Renal cortical epithelial cell (primary cell): Measurements from ENCODE around the gene VCAN. TPM values are rescaled to one million over a fixed set of nuclear protein-coding genes. Genes with fewer than 3 reads are reported as not detected.

Experiments
- DNase-seq: peaks from one replicate; pipeline ENCODE4 v3.0.0-alpha.2; 2011; ENCODE audit warnings: low read depth
- total RNA-seq: library from RNA; depleted of rRNA; stranded (reverse); fragments of >200 nt; gene quantifications from 2 replicates; pipeline ENCODE4 v1.2.3, GENCODE V29; 2014

VCAN gene
- total RNA-seq, 1 donor from 2014 or later = 2,590 TPM

DNA sequence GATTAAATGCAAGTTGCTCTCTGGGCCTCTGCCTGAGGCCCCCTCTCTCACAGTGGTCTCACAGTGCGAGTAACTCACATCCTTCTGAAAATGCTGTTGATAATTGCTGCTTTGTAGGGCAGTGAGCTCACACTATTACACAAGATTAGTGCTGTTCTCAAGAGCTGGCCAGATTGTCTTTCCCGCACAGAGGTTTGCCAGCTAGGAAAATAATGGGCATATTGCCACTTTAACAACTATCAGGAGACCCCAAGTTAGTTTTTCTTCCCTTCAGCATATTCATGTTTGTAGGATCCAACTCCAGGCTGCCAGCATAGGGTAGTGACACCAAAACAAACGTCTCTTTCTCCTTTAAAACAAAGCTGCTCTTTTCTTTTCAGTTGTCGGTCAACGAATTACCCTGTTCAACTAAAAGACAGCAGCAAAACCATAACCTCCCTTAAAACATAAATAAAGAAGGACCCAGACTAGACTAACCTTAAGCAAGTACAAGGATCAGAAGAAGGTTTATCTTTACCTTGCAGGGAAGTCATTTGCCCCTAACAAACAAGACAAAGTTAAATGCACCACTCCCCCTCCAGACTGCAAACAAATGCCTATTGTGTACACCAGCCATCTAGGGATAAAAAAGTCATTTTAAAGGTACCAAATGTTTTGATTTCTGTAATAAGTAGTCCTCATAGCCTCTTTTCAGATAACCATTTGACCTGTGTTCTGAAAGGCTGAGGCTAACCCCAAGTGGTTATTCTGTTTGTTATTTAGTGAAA lies 91.4 kb downstream of the VCAN start:
- DNase-seq = no peak

DNA sequence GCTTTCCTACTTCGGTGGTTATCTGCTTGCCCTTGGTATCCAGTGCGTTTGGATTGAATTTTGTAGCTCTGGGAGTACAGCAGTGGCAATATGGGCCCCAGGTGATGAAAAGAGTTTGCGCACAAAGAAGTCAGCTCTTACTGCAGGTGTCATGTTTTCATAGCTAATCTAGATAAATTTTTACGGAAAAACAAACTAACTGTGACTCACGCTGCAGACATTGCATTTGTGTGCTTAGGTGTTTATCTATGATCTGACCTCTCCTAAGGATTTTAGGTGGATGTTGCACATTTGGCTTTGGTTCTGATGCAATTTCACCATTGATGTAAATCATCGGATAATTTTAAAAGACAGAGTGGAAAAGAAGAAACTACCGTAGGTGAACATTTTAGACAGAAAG lies 92.1 kb downstream of the VCAN start:
- DNase-seq = peak; percentile 49

DNA sequence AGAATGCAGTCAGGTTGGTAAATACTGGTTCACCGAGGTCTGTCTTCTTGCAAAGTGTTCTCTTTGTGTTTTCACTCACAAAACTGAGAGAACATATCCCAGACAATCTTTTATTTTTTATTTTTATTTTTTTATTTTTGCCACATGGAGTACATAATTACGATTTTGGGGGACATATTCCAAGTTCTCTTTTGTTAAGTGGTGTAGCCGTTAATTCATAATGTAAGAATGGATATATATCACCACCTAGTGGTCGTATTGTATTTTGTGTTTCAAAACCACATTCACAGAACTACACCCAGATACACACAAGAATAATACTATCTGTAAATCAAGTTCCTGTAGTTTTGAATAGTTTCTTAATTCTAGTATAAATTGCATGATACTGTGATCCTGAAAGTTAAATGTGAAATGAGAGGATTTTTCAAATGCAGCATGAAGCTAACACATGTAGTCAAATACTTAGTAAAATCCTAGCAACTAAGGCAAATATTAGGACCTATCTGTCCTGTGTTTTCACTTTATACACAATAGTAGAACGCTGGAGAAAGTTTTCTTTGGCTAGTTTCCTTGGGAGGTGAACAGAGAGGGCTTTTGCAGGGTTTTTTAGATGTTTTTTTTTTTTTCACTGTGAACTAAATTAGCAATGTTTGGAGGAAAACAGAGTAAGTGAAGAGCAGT lies 92.7 kb downstream of the VCAN start:
- peak; percentile 62 for DNase-seq

DNA sequence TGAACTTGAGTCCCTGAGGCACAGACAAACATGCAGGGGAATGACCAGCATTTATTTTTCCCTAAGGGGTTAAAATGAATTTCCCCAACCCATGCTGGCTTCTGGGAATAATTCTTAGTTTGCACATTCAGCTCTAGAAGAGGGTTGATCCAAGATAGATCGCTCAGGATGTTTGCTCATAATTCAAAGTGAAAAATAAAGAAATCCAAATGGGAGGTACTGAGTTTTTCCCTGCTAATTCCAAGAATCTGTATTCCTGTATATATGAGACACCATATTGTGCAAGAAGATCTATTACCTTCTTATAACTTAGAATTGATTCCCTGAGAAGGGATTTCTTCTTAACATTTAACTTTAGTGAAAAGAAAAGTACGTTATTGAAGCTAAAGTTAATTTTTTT lies 96.2 kb downstream of the VCAN start:
- DNase-seq = no peak

DNA sequence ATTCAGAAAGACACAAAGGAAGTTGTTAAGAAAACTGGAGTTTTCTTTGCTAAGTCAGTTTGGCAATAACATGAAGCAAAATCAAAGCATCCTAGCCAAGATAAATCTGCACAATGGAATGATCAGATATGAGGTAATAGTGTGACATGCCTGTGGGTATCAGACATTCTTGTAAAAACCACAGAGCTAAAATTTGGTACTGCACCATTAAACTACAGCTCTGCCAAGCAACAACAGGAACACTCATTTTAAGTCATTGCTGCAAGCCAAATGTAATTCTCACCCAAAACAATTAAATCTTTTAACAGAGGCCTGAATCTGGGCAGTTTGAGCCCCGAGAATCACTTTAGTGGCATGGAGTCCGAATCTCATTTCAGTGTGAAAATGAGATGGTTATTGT lies 96.6 kb downstream of the VCAN start:
- peak; percentile 98 for DNase-seq

DNA sequence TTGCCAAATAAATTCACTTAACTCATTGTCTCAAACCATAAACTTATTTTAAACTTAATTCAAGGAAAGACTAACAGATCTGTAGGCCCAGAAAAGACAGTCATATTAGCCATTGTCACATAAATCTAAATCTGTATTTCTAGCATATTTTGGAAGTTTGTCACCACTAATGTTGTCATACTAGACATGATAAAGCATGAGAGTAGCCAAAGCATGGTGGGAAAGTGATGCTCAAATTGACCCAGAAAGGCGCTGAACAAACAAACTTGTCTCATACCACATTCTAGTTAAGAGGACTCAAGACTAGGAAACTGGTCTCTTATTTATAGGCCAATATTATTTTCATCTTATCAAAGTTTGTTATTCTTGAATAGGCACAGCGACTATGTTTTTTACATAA lies 99.4 kb downstream of the VCAN start:
- DNase-seq = no peak

DNA sequence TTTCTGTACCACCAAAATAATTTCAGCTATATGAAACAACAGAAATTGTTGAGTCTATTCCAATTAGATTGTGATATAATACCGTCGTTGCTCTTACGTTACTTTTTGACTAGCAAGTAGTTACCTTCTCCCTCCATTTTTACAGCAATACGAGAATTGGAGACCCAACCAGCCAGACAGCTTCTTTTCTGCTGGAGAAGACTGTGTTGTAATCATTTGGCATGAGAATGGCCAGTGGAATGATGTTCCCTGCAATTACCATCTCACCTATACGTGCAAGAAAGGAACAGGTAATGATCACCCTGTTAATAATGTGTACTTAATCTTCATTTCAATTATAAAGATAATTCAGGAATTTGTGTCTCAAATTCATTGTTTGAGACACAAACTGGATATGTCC lies 100.7 kb downstream of the VCAN start:
- DNase-seq = no peak

DNA sequence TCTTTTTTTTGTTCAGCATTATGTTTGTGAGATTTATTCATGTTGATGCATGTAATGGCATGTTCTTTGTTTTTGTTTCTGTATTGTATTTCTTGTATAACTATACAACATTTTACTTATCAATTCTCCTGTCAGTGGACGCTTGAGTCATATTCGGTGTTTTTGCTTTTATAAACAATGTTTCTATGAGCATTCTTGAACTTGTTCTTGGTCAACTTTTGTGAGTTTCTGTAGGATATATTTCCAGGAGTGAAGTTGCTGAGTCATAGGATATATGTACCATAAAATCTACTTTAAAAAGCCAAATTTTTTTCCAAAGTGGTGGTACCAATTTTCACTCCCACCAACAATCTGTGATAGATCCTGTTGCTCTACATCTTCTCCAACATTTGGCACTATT lies 104.8 kb downstream of the VCAN start:
- DNase-seq = no peak

DNA sequence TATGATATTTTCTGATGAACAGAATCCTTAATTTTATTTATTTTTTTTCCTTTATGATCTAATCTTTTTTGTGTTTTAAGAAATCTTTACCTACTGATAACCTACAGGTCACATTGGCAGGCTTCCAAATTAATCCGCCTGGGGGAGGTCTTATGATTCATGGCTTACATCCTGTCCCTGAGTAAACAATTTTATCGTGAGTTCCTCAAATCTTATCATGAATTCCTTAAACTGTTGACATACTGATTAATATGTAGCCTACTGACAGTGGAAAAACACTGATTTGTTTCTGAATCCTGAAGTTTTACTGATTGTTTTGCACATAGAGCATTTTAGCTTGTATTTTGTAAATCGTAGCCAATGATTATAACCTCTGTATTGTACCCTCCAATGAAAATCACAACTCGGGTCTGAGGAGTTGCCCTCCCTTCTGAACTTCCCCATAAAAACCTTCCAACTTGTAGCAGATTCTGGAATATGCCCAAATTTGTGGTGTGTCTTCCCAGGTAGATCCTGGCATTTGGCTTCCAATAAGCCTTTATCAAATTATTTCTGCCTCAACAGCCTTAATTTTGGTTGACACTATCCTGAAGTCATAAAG lies 105.6 kb downstream of the VCAN start:
- peak; percentile 79 for DNase-seq

DNA sequence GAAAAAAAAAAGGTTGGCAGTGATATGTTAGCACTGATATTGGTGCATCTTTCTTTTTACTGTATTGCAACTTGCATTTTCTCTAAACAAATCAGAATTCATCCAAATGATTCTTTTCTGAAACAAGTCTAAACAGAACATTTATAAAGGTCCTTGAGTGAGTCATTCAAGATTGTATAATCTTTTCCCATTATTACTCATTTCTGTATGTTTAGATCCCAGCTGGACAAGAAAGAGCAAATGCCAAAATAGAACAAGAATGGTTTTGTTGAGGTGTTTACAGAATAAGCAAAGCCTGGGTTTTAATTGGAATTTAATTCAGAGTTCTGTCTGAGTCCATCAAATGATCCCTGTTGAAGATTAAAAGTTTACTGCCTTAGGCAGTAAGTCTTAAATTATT lies 112.3 kb downstream of the VCAN start:
- DNase-seq = peak; percentile 34

DNA sequence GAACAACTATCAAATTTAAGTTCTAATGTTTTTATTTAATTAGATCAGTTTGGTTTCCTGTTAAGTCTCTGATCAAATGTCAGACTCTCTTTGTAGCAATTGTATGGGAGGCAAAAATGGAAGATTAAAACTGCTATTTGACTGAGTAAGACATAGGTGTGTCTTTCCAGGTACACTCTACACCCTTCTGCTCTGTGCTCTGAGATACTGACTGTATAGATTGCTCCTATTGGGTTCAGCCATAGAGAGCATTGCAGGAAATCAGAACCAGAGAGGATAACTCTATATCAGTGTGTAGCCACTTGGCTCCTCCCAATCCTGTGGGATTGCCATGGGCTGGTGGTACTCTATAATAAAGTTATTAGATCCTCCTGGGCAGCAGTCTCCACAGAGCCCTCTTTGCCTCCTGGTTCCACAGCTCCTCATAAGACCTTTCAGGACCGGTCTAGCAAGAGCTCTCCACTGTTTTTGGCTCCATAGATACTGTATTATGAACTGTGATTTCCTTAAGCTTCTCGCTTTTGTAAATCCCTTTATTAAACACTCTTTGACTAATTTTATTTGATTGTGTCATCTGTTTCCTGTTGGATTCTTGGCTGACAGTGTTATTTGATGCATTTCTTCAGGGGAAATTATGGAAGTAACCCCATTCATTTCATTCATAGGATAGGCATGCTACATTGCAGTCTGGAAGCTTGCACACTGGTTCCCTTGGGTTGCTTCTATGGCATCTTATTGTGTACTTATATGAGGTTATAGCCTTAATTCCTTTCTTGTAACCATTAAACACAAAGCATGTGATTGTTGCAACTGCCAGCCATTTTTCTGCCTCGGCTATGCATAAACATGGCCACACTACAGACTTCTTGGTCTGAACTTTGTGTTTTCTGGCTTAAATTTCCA lies 115.6 kb downstream of the VCAN start:
- DNase-seq = no peak

DNA sequence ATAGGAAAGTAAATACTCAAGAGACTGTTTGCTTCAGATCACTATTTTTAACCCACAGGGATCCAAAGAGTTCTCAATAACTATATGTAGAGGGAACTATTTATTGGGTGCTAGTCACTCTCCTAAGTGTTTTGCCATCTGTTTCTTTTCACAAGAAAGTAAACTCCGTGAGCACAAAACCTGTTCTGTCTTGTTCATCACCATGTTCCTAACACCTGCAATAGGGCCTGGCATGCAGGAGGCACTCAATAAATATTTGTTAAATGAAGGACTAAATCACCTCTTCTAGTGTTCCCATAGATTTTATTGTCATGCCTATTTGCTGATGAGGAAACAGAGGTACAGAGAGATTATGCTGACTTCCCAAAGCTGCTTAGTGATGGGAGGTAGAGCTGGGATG lies 118.2 kb downstream of the VCAN start:
- DNase-seq = no peak

DNA sequence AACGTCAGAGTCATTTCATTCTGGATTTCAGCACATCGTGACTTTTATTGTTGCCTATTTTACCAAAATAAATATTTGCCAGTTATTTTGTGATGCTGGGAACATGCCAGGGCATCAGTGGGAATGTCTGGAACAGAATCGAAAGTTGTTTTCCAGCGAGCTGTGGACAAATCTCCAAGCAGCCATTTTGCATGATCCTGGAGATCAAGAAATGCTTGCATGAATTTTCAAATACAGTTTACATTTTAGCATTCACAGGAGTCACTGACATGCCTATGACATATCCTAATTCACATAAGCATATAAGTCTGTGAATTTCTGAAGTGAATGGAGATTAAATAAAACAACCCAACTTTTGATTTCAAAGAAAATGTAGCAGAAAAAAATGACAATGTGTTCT lies 119.4 kb downstream of the VCAN start:
- DNase-seq = no peak

DNA sequence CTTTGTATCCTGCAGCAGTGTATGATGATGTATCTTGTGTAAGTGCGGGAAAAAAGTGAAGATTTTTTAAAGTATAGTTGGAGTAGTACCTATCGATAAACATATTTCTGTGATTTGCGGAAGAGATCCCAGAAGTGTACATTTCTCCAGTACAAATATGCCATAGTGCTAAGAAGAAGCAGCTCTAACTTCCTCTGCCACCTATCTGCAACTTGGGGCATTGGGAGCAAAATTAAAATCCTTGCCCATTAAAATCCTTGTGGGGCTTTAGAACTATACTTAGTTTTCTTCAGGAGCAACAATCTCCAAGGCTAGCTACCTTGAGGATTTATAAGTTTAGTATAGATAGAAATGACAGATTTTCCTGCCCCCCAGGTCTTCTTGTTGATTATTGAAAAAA lies 123.7 kb downstream of the VCAN start:
- no peak for DNase-seq

DNA sequence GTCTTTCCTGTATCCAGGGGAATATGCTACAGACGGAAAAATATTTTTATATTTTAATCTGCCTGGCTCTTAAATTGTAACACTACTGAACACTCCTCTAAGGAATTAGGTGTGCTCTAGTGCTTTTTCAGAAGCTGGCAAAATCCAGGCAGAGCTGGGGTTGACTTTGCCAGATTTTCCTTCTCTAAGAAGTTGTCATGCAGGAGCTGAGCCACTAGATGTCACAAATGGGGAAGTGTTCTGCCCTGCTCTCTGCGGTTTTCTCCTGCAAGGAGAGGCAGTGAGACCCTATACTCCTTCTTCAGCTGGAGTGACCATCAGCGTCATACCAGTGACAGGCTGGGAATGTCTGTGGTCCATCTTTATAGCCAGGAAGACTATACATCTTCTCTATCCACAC lies 136.6 kb downstream of the VCAN start:
- peak; percentile 47 for DNase-seq

DNA sequence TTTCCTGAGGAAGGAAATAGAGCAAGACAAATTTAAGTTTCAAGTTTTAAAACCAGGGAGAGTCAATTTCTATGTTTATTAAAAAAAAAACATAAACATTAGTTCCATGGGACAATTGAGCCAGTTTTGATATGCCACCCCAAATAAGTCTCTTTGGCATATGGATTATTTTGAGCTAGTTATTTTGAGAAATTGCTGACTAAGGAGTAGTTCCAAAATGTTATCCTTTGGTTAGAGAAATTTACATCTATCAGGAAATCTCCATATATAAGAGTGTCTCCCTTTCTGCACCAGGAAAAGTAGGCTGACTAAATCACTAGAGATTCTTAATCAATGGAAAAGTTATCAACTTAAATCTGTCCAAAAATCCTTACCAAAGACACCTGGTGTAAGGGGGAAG lies 143.3 kb downstream of the VCAN start:
- no peak for DNase-seq

DNA sequence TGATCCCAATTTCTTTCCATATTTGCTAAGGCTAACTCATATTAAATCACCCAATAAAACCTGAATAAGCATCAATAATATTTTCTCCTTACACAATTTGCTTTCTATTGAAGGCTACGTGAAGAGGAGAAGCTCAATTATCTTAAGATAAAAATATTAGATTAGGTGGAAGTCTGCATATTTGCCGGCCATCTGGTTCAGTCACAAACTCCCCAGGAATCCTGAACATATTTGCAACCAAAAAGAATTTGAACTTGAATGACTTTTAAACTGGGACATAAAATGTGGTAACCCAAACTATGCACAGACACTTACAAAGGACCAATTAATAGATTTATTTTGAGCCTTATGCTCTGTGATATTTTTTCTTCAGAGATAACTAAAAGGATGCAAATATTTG lies 156.8 kb downstream of the VCAN start:
- no peak for DNase-seq

Other genes with a start within 250 kb of the VCAN start
- not detected in 2 replicates for gene HAPLN1, start 249.1 kb downstream of the VCAN start, total RNA-seq